SK-N-MC (cell line): ENCODE measurements around the gene USH2A.

Experiments used
- DNase-seq: peaks from one replicate; pipeline ENCODE4 v3.0.0-alpha.2; 2011; ENCODE audit warnings: low read depth, low spot score
- H3K27ac ChIP-seq: fragments of 200-600 bp; sonication (generic); 2 replicates; pipeline ENCODE4 v1.5.1; 2016; ENCODE audit warnings: mixed run types
- H3K36me3 ChIP-seq: fragments of 200-600 bp; sonication (generic); 2 replicates; pipeline ENCODE4 v1.6.1; 2017; ENCODE audit warnings: antibody characterized with exemption, low read length, mixed read lengths; ENCODE audit not compliant: insufficient read depth
- H3K4me3 ChIP-seq: fragments of 200-600 bp; sonication (generic); 2 replicates; pipeline ENCODE4 v1.5.1; 2016
- H3K9ac ChIP-seq: fragments of 200-600 bp; sonication (generic); 2 replicates; pipeline ENCODE4 v1.8.0; 2017; ENCODE audit warnings: mixed run types, mixed read lengths; ENCODE audit not compliant: insufficient read length
- H3K9me3 ChIP-seq: fragments of 200-600 bp; sonication (generic); 2 replicates; pipeline ENCODE4 v1.6.1; 2017; ENCODE audit warnings: low read depth, mild to moderate bottlenecking, antibody characterized with exemption, low read length, moderate library complexity, mixed read lengths
- EZH2 ChIP-seq: fragments of 200-600 bp; sonication (generic); IDR thresholded peaks from one replicate; pipeline ENCODE4 v1.6.1; 2017; ENCODE audit warnings: antibody characterized with exemption
- FOXP2 ChIP-seq: optimal IDR thresholded peaks from 2 replicates; pipeline ENCODE3; 2011; ENCODE audit warnings: mild to moderate bottlenecking, moderate library complexity; ENCODE audit not compliant: insufficient read depth; ENCODE audit errors: extremely low read length, control extremely low read depth
- POLR2AphosphoS5 ChIP-seq: IDR thresholded peaks from 2 replicates; pipeline ENCODE4 v1.6.1; 2012; ENCODE audit warnings: mild to moderate bottlenecking, low read depth, low read length, borderline replicate concordance

The USH2A gene

DNA sequence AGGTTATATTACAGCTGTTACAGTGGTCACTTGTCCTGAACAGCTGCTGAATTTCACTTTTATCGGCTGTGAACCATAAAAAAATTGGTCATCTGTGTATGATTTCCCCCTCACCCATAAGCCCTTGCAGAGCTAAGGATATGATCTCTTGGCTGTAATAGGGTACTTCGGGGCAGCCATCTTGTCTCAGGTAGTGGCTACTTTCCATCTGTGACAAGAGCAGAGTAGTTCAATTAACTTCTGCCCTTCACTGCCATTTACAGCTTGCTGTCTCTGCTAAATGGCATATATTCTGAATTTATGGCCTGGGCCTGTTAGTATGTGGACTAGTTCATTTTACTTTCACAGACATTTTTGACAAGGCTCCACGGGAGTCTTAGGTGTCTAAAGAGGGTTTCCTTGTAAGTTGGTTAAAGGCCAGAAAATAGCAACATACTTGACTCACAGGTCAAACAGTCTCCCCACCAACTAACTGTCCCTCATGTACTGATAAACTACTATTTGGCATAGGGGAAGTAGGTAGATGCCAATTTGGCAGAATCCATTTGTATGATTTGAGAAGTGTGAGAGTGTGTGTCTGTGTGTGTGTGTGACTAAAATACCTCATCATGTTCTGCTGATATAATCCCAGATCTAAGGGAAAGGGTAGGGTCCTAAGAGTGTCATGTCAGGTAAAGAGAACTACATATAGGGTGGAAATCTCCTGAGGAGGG is 704.5 kb downstream of the USH2A start:
- Histone ChIP-seq H3K36me3 (no peaks in the 10 kb centered on the region), H3K9ac (no peak overlapping the region), H3K27ac (no peak overlapping the region), H3K9me3 (no peaks in the 10 kb centered on the region), H3K4me3 (no peak overlapping the region)
- DNase-seq: no peak
- no peak for TF ChIP-seq EZH2
- TF ChIP-seq POLR2AphosphoS5: no peak
- no peak for TF ChIP-seq FOXP2

DNA sequence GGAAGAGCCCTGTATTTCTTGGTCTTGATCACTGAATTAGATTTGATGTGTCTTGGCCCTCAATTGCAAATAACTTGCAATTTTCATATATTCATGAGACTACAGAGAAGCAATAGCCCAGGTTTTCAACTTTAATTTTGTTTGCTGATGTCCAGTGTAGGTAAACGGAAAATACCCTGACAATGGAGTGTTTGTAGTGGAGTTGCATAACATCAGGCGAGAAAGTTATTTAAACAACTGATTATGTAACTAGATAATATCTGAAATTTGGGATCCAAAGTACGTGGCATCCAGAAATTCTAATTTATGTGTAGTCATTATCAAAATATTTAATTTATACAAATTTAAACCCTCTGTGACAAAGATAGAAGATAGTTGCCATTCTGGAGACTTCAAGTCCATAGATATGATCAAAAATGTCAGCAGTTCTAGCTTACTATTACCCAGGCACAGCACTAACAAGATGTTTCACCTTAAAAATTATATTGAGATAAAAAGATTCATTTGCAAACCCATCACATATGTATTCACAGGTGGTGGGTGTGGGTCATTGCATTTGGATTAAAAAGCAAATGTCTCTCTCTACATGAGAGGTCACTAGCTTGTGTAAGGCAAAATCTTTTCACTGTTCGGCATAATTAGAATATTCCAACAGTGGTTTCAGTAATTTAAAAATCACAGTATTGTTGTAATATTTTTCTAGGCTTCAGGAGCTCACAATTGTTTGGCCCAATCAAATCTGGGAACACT is 705.4 kb downstream of the USH2A start:
- no peak overlapping the region for H3K9ac ChIP-seq
- no peaks in the 10 kb centered on the region for H3K9me3 ChIP-seq
- TF ChIP-seq POLR2AphosphoS5 (no peak), FOXP2 (no peak), EZH2 (no peak)
- DNase-seq: no peak
- no peaks in the 10 kb centered on the region for H3K36me3 ChIP-seq
- H3K27ac ChIP-seq: no peak overlapping the region
- H3K4me3 ChIP-seq: no peak overlapping the region

DNA sequence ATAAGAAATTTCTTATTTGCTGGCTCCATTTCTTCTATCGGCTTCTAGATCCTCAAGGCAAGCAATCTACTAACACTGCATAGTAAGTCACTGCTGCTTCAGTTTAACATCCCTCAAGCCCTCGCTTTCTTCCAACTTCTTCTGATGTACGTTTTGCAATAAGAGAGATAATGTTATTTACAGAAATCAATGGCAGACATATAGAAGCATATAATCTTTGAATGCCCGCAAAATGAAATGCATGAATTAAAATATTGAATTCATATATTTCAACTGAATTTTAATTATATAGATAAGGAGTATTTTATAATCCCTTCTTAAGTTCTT is 712.4 kb downstream of the USH2A start:
- no peak for TF ChIP-seq FOXP2
- TF ChIP-seq POLR2AphosphoS5: no peak
- TF ChIP-seq EZH2: no peak
- H3K27ac ChIP-seq: peak overlapping the region; percentile 62
- DNase-seq: peak; percentile 57
- H3K36me3 ChIP-seq: no peaks in the 10 kb centered on the region
- no peaks in the 10 kb centered on the region for H3K9me3 ChIP-seq
- H3K9ac ChIP-seq: no peak overlapping the region
- peak overlapping the region; percentile 62 for H3K4me3 ChIP-seq

DNA sequence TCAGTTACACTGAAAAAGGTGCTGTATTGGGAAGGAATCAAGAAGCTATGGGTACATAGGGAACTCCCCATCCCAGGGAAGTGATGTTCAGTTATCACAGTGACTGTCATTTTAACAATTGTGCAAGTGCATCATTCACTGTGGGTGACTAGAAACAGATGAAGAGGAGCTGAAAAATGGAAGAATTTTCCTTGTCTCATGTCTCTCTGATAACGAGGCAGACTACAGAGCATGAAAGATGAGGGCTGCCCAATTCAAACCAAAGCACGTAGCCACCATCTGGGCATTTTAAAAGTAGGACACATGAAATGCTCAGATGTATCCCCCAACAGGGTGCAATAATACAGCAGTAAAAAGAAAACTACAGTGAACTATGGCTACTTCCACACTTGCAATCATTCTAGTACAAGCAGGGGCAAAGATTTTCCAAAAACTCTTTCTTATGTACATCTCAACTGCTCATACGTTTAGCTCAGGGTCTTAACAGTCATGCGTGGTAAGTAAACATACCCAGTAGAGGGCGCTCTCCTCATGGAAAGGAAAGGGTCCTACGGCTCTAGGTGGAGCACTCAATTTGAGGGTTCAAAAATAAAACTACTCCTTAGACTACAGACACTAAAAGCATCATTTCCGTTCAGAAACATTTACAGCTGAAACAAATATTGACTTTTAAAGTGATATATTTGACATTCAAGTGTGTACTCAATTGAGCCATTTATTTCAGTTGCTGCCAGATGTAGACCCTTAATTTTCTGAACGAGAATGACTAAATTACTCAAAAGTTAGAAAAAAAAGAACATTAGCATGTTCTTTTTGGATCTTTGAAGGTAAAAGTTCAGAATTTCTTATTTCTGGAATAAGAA is 713.0 kb downstream of the USH2A start:
- TF ChIP-seq POLR2AphosphoS5: no peak
- no peak for TF ChIP-seq FOXP2
- no peak for TF ChIP-seq EZH2
- peak overlapping the region; percentile 62 for H3K27ac ChIP-seq
- peak overlapping the region; percentile 62 for H3K4me3 ChIP-seq
- H3K36me3 ChIP-seq: no peaks in the 10 kb centered on the region
- peak; percentile 75 for DNase-seq
- no peak overlapping the region for H3K9ac ChIP-seq
- H3K9me3 ChIP-seq: no peaks in the 10 kb centered on the region

DNA sequence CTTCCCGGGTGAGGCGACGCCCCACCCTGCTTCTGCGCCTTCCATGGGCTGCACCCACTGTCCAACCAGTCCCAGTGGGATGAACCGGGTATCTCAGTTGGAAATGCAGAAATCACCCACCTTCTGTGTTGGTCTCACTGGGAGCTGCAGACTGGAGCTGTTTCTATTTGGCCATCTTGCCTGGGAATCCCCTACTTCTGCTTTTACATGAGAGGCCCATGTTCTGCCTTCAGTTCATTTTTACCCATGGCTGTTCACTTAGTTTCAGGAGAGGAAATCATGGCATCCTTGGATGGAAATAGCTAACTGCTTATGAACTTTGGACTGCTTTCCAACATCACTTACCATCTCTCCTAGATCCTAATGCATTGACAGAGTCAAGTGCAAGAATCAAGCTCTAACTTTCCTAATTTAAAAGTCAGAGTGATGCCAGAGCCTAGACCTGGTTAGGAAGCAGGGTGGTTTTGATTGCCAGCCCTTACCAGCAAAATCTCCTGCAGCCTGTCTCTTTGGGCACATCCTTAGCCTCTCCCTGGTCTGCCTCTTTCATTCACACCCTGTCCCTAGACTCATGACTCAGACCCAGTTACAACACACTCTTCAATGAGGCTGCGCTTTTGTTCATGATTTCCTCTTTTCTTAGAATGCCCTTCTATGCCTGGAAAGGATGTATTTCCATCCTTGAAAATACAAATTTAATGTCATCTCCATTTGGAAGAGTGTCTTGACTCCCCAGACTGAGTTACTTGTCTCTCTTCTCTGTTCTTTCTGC is 719.0 kb downstream of the USH2A start:
- no peak for DNase-seq
- no peak overlapping the region for H3K27ac ChIP-seq
- TF ChIP-seq POLR2AphosphoS5 (no peak), EZH2 (no peak), FOXP2 (no peak)
- no peak overlapping the region for H3K9ac ChIP-seq
- H3K4me3 ChIP-seq: no peak overlapping the region
- H3K36me3 ChIP-seq: no peaks in the 10 kb centered on the region
- H3K9me3 ChIP-seq: no peaks in the 10 kb centered on the region

DNA sequence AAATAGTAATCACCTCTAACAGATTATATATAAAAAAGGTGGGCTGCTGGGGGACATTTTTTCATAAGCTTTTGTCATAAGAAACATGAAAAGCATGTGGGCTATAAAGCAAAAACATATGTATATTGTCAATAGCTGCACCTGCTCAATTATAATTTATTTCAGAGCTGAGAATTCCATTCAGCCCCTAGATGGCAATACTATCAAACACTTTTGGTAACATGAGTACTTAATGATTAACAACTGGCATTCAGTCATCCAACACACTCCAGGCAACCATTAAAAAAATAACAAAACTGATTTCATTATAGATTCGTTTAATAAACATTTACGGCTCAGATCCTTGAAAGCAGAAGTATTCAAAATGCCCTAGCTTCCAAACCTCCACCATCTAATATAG is 741.0 kb downstream of the USH2A start:
- Histone ChIP-seq H3K9me3 (no peaks in the 10 kb centered on the region), H3K36me3 (no peaks in the 10 kb centered on the region), H3K4me3 (no peak overlapping the region), H3K9ac (no peak overlapping the region), H3K27ac (no peak overlapping the region)
- TF ChIP-seq POLR2AphosphoS5: no peak
- TF ChIP-seq EZH2: no peak
- no peak for TF ChIP-seq FOXP2
- no peak for DNase-seq

DNA sequence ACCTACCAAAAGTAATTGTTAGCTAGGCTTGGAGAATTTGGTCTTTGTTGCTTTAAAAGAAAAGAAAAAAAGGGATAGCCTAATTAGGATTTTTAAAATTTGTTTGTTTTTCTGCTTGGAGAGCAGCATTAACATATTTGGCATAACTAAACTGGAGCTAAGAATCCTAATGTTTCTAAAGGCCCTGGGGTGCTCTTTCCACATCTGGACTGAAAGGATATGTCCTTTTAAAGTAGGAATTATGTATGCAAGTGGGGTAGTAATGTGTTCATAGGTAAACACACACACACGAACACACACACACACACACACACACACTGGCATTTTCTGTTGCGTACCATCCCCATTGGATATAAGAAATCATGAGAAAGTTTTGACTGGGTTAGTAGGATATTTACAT is 742.2 kb downstream of the USH2A start:
- no peaks in the 10 kb centered on the region for H3K36me3 ChIP-seq
- TF ChIP-seq FOXP2 (no peak), POLR2AphosphoS5 (no peak), EZH2 (no peak)
- H3K9me3 ChIP-seq: no peaks in the 10 kb centered on the region
- DNase-seq: no peak
- H3K4me3 ChIP-seq: no peak overlapping the region
- no peak overlapping the region for H3K9ac ChIP-seq
- H3K27ac ChIP-seq: no peak overlapping the region
